A549 (cell line): ENCODE data around the gene ARHGAP26. TPM values are rescaled to one million over a fixed set of nuclear protein-coding genes. Genes with fewer than 3 reads are reported as not detected.

ENCODE experiments used
- ATAC-seq, 2 experiments: fragments of 200-7000 bp in 1 of 2; fragments of >200 bp in 1 of 2; cut with Nextera tagmentation in 1 of 2; cut with Tn5 transposase in 1 of 2; 3 replicates each; pipeline versions ENCODE4 v1.8.0 to v1.9.1; 2018 to 2020; ENCODE audit warnings: mild to moderate bottlenecking in 1 of 2, moderate library complexity in 1 of 2
- CTCF ChIA-PET: fragments of 300-600 bp; sonication (Branson Sonifier 250); formaldehyde crosslinking; extraction: SDS; loops from one replicate; lab custom pipeline; 2021; ENCODE audit warnings: antibody characterized with exemption, inconsistent platforms; lab: Yijun Ruan, JAX
- POLR2A ChIA-PET: fragments of 350-600 bp; formaldehyde crosslinking; extraction: SDS; loops from one replicate; lab custom pipeline; 2021; ENCODE audit warnings: antibody characterized with exemption, inconsistent platforms; lab: Yijun Ruan, JAX
- DNase-seq, 2 experiments: peaks; one replicate each; pipeline versions ENCODE4 v3.0.0 to v3.0.0-alpha.2; 2011 to 2016; ENCODE audit warnings: low read depth in 1 of 2, low spot score in 1 of 2
- FAIRE-seq: peaks from 2 replicates; lab custom pipeline; 2011; peaks lifted over from hg19 to GRCh38; lab: Jason Lieb, UNC
- H3K27ac ChIP-seq, 2 experiments: fragments of >200 bp; sonication (Bioruptor Twin); formaldehyde crosslinking; 3 replicates each; pipeline ENCODE4 v1.5.1; 2016 to 2017
- H3K4me1 ChIP-seq: fragments of >200 bp; sonication (Bioruptor Twin); formaldehyde crosslinking; 3 replicates; pipeline ENCODE4 v1.6.1; 2016
- H3K4me2 ChIP-seq: fragments of >200 bp; sonication (Bioruptor Twin); formaldehyde crosslinking; 3 replicates; pipeline ENCODE4 v1.6.1; 2016
- H3K4me3 ChIP-seq: fragments of >200 bp; sonication (Bioruptor Twin); formaldehyde crosslinking; 3 replicates; pipeline ENCODE4 v1.5.1; 2016
- H3K9me3 ChIP-seq: fragments of >200 bp; sonication (Bioruptor Twin); formaldehyde crosslinking; 3 replicates; pipeline ENCODE4 v1.6.1; 2016
- CBX2 ChIP-seq: fragments of 200-600 bp; sonication (generic); IDR thresholded peaks from 2 replicates; pipeline ENCODE4 v1.6.1; 2016; ENCODE audit warnings: low read depth, mild to moderate bottlenecking, borderline replicate concordance
- CBX8 ChIP-seq: fragments of 200-600 bp; sonication (generic); IDR thresholded peaks from 2 replicates; pipeline ENCODE4 v1.6.1; 2016
- FOSB ChIP-seq: fragments of 250-450 bp; sonication (Bioruptor Pico); IDR thresholded peaks from 2 replicates; pipeline ENCODE4 v1.5.0; 2020; ENCODE audit warnings: mild to moderate bottlenecking, moderate library complexity
- HEYL ChIP-seq: fragments of 250-450 bp; sonication (Bioruptor Pico); IDR thresholded peaks from 2 replicates; pipeline ENCODE4 v1.8.0; 2021; ENCODE audit warnings: mild to moderate bottlenecking, moderate library complexity
- HOXA7 ChIP-seq: fragments of 250-450 bp; sonication (Bioruptor Pico); IDR thresholded peaks from 2 replicates; pipeline ENCODE4 v1.5.0; 2020; ENCODE audit warnings: mild to moderate bottlenecking, moderate library complexity
- HOXB5 ChIP-seq: fragments of 250-450 bp; sonication (Bioruptor Pico); IDR thresholded peaks from 2 replicates; pipeline ENCODE4 v1.5.0; 2020; ENCODE audit warnings: mild to moderate bottlenecking, moderate library complexity
- NFE2L2 ChIP-seq: fragments of 150-350 bp; conservative IDR thresholded peaks from 2 replicates; pipeline ENCODE4 v1.6.1; 2014; ENCODE audit warnings: low read length
- POLR2A ChIP-seq: IDR thresholded peaks from 2 replicates; pipeline ENCODE4 v1.6.1; 2012; ENCODE audit warnings: mild to moderate bottlenecking, low read length
- POLR2AphosphoS2 ChIP-seq: conservative IDR thresholded peaks from 2 replicates; pipeline ENCODE4 v1.6.1; 2012; ENCODE audit warnings: low read length, improper control_type of control experiment, inconsistent platforms
- RAD21 ChIP-seq, 2 experiments: fragments of >200 bp in 1 of 2; sonication (Bioruptor Twin) in 1 of 2; formaldehyde crosslinking in 1 of 2; IDR thresholded peaks in 1 of 2; conservative IDR thresholded peaks in 1 of 2; 2 replicates in 1 of 2; 3 replicates in 1 of 2; pipeline ENCODE4 v1.6.1; 2012 to 2018; ENCODE audit warnings: inconsistent platforms in 1 of 2
- RARB ChIP-seq: fragments of 250-450 bp; sonication (Bioruptor Pico); IDR thresholded peaks from 2 replicates; pipeline ENCODE4 v1.8.0; 2021; ENCODE audit warnings: mild to moderate bottlenecking, moderate library complexity
- RCOR1 ChIP-seq: fragments of 150-350 bp; IDR thresholded peaks from 2 replicates; pipeline ENCODE4 v1.6.1; 2014; ENCODE audit warnings: antibody characterized with exemption, low read length, low read depth
- RNF2 ChIP-seq: fragments of 200-600 bp; sonication (generic); IDR thresholded peaks from 2 replicates; pipeline ENCODE4 v1.6.1; 2016; ENCODE audit warnings: low read depth, mild to moderate bottlenecking, antibody characterized with exemption, moderate library complexity, borderline replicate concordance
- WGBS: methylation state at CpG from one replicate; pipeline ENCODE4 v1.1.6; 2017; ENCODE audit errors: missing lambda C conversion rate; 5-methylcytosine and 5-hydroxymethylcytosine counted together
- polyA plus RNA-seq, 4 experiments: library from polyadenylated mRNA; depleted of rRNA in 3 of 4; stranded (reverse); fragments of >200 nt; fragmentation: RNase III in 1 of 4; extraction: RNeasy Plus Mini Kit Qiagen cat#74134 plus additional on column Dnase treatment in 1 of 4; gene quantifications; 2 replicates in 3 of 4; 3 replicates in 1 of 4; pipeline ENCODE4 v1.2.3, GENCODE V29; 2011 to 2017
- TF ChIP-seq, protein P1 (sequence below): fragments of >200 bp; sonication (Bioruptor Twin); formaldehyde crosslinking; IDR thresholded peaks from 2 replicates; pipeline ENCODE4 v1.6.1; 2016
- TF ChIP-seq, protein P2 (sequence below): IDR thresholded peaks from 2 replicates; pipeline ENCODE4 v1.6.1; 2012; ENCODE audit warnings: low read depth, borderline replicate concordance
- TF ChIP-seq, protein P3 (sequence below): fragments of 250-450 bp; sonication (Bioruptor Pico); IDR thresholded peaks from 2 replicates; pipeline ENCODE4 v1.5.0; 2020; ENCODE audit warnings: low read depth, mild to moderate bottlenecking, moderate library complexity

The ARHGAP26 gene
- polyA plus RNA-seq, 2 of the 4 experiments (the other 2 are of a cell fraction): 6.6 to 19.1 TPM

DNA sequence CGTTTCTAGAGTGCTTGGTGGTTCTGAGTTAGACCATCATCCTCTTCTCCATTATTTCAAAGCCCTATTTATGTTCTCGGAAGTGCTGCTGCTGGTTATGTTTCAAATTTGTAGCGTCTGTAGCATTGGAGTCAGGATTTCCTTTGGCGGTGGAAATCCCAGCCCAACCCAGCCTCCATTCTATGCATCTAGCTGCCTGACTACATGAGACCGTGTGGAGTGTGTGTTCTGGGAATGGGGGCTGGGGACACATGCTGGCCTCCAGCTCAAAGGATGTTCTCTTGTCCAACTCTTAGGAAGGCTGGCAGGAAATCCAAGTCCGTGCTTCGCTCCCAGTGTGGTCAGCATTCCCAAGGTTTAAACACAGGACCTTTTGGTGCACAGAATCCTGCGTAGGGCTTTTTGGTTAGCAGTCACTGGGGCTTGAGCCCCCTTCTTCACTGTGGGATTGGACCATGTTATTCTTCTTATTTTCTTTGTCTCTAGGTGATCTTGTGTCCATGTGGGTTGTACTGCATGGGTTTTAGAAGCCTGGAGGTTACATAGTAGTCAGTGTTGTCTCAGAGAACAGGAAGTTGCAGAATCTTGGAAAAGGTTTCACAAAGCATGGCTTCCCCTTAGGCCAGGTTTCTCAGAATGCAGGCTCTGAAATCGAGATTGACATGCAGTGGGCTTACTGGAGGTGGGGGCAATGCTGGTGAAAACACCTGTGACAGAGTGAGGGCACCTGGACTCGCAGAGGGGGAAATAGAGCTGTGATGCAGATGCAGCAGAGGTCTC lies 132.2 kb downstream of the ARHGAP26 start (continued):
- TF ChIP-seq, protein P1, sequence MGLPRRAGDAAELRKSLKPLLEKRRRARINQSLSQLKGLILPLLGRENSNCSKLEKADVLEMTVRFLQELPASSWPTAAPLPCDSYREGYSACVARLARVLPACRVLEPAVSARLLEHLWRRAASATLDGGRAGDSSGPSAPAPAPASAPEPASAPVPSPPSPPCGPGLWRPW: no peak
- TF ChIP-seq RARB (CRISPR knock-in tag) (no peak), HOXA7 (CRISPR knock-in tag) (no peak)
- TF ChIP-seq, all 56 proteins: peak for 0

DNA sequence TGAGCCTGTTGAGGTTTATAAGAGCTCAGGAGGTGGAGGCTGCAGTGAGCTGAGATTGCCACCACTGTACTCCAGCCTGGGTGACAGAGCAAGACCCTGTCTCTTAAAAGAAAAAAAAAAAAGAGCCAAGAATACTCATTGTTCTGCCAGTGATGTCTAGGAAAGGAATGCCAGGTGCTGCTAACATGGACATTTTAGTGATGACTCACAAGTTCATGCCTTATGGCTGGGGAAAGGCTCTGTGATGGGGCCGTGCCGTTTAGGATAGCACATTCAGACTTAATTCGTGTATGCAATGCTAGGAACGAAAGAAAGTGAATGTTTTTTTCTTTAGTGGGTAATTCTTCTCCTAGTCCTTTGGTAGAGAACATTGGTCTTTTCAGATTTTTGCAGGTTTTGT lies 134.2 kb downstream of the ARHGAP26 start:
- no peak for ATAC-seq
- ChIA-PET POLR2A (no interaction called here), CTCF (interaction anchor here (1.5 to 3.9 kb wide), 4 partner anchors 11 to 191 kb away, joined by 3 to 14 read pairs (median 10); no protein-coding TSS in a partner anchor)
- no peak overlapping the region for H3K4me2 ChIP-seq
- TF ChIP-seq, protein P2, sequence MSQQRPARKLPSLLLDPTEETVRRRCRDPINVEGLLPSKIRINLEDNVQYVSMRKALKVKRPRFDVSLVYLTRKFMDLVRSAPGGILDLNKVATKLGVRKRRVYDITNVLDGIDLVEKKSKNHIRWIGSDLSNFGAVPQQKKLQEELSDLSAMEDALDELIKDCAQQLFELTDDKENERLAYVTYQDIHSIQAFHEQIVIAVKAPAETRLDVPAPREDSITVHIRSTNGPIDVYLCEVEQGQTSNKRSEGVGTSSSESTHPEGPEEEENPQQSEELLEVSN: no peak
- WGBS: 76% methylated on average over 4 of the region's 4 CpGs
- DNase-seq: no peak
- FAIRE-seq: no peak
- H3K9me3 ChIP-seq: no peaks in the 10 kb centered on the region
- H3K4me1 ChIP-seq: no peaks in the 10 kb centered on the region
- no peak overlapping the region for H3K27ac ChIP-seq
- H3K4me3 ChIP-seq: no peak overlapping the region

DNA sequence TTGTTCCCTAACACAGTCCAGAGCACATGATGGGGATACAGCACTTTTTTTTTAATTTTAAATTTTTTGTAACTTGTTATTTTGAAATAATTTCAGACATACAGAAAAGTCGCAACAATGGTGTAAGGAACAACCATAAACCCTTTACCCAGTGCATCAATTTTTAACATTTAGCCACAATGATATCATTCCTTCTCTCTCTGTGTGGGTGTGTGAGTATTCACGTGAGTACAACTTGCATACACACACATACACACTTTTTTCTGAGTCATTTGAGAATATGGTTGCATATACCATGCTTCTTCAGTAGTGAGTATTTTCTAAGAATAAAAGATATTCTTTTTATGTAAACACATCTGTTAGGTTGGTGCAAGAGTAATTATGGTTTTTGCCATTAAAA lies 135.2 kb downstream of the ARHGAP26 start:
- H3K9me3 ChIP-seq: no peaks in the 10 kb centered on the region
- CTCF ChIA-PET: interaction anchor here (3.6 to 3.9 kb wide), 2 partner anchors 17 to 192 kb away, joined by 12 to 14 read pairs; no protein-coding TSS in a partner anchor
- DNase-seq: no peak
- 96% methylated on average over 2 of the region's 2 CpGs for WGBS
- H3K4me3 ChIP-seq: no peak overlapping the region
- no peak for ATAC-seq
- no peaks in the 10 kb centered on the region for H3K4me1 ChIP-seq
- no peak overlapping the region for H3K27ac ChIP-seq
- POLR2A ChIA-PET: no interaction called here
- no peak overlapping the region for H3K4me2 ChIP-seq
- no peak for FAIRE-seq
- no peak for TF ChIP-seq HEYL (CRISPR knock-in tag)
- no peak for TF ChIP-seq POLR2AphosphoS2
- TF ChIP-seq HOXB5 (CRISPR knock-in tag): no peak
- TF ChIP-seq RAD21 (conservative IDR thresholded peaks at IDR 0.05 in 1 of 2, IDR thresholded peaks at IDR 0.05 in 1 of 2): no peak
- TF ChIP-seq, protein P3, sequence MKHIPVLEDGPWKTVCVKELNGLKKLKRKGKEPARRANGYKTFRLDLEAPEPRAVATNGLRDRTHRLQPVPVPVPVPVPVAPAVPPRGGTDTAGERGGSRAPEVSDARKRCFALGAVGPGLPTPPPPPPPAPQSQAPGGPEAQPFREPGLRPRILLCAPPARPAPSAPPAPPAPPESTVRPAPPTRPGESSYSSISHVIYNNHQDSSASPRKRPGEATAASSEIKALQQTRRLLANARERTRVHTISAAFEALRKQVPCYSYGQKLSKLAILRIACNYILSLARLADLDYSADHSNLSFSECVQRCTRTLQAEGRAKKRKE (CRISPR knock-in tag): no peak

DNA sequence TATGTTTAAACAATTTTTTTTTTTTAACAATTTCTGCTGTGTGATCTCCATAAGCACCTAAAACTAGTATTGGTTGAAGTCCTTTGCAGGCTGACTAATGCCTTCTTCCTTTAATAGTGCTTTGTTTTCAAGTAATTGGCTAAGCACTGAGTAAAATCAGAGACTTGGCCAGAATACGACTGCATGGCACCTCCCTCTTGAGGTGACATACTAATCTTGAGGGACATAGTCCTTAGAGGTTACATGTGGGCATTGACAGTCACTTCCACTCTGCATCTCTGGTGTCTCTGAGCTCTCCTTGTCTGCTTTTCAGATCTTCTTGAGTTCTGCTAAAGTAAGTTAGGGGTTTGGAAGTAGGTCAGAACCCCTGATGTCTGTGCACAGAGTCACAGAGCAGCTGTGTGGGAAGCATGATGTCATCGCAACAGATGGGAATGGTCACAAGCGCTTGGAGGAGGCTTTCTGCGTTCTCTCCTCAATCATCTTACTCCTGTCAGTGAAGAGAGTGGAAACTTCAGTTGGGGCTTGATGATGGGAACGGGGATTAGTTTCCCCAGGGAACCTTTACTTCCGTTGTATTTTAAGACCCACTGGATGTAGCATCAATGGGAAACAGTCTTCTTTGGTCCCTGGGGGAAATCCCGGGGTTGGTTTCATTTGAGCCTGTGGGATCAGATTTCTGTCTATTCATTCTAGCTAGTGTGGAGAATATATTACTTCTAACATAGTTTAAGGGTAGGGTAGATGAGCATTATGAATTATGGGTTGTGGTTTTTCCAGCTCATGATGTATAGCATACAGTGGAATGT lies 136.9 kb downstream of the ARHGAP26 start:
- no peaks in the 10 kb centered on the region for H3K4me1 ChIP-seq
- H3K4me3 ChIP-seq: no peak overlapping the region
- ATAC-seq: no peak
- CTCF ChIA-PET: interaction anchor here (0.5 to 3.3 kb wide), 9 partner anchors 8 to 194 kb away, joined by 3 to 15 read pairs (median 3); no protein-coding TSS in a partner anchor
- H3K4me2 ChIP-seq: no peak overlapping the region
- FAIRE-seq: no peak
- 92% methylated on average over 7 of the region's 7 CpGs for WGBS
- no peak overlapping the region for H3K27ac ChIP-seq
- TF ChIP-seq, protein P1: no peak
- TF ChIP-seq NFE2L2: no peak
- no peak for TF ChIP-seq RCOR1
- no peak for TF ChIP-seq RNF2
- TF ChIP-seq CBX2: no peak
- TF ChIP-seq POLR2A: no peak
- no peak for TF ChIP-seq FOSB (CRISPR knock-in tag)
- TF ChIP-seq CBX8: no peak
- no peaks in the 10 kb centered on the region for H3K9me3 ChIP-seq
- POLR2A ChIA-PET: no interaction called here
- no peak for DNase-seq
